H1 (cell line): Measurements from ENCODE around the gene CDK2. TPM values are rescaled to one million over a fixed set of nuclear protein-coding genes. Genes with fewer than 3 reads are reported as not detected.

Source experiments
- CTCF ChIA-PET: fragments of 300-600 bp; sonication (Branson Sonifier 250); formaldehyde crosslinking; loops from one replicate; lab custom pipeline; 2021; ENCODE audit not compliant: partially characterized antibody; lab: Charles Lee
- POLR2A ChIA-PET: fragments of 300-600 bp; sonication (Branson Sonifier 250); formaldehyde crosslinking; loops from one replicate; lab custom pipeline; 2021; ENCODE audit warnings: inconsistent platforms; ENCODE audit not compliant: partially characterized antibody; lab: Charles Lee
- DNase-seq, 2 experiments: peaks; one replicate each; pipeline versions ENCODE4 v3.0.0 to v3.0.0-alpha.2; 2010 to 2022; ENCODE audit warnings: low spot score in 2 of 2, low read depth in 1 of 2, mixed read lengths in 1 of 2
- FAIRE-seq: peaks from 2 replicates; lab custom pipeline; 2011; peaks lifted over from hg19 to GRCh38; lab: Jason Lieb, UNC
- H2AFZ ChIP-seq: 2 replicates; pipeline ENCODE4 v1.8.1; 2012; ENCODE audit warnings: low read length, inconsistent platforms
- H2AK5ac ChIP-seq: 2 replicates; pipeline ENCODE4 v1.6.1; 2013; ENCODE audit warnings: low read depth, low read length
- H2BK120ac ChIP-seq: replicated peaks from 2 replicates; pipeline ENCODE3; 2013; ENCODE audit warnings: low read depth, low read length, inconsistent platforms
- H2BK12ac ChIP-seq: 2 replicates; pipeline ENCODE4 v1.6.1; 2013; ENCODE audit warnings: low read depth, low read length
- H2BK15ac ChIP-seq: 2 replicates; pipeline ENCODE4 v1.6.1; 2013; ENCODE audit warnings: low read length
- H2BK20ac ChIP-seq: 2 replicates; pipeline ENCODE4 v1.6.1; 2013; ENCODE audit warnings: low read length
- H2BK5ac ChIP-seq: 2 replicates; pipeline ENCODE4 v1.6.1; 2013; ENCODE audit warnings: low read depth, low read length
- H3K14ac ChIP-seq: 2 replicates; pipeline ENCODE4 v1.6.1; 2013; ENCODE audit warnings: inconsistent platforms; ENCODE audit not compliant: insufficient read length
- H3K18ac ChIP-seq: 2 replicates; pipeline ENCODE4 v1.6.1; 2013; ENCODE audit warnings: low read length; ENCODE audit errors: extremely low read depth
- H3K23ac ChIP-seq: 2 replicates; pipeline ENCODE4 v1.6.1; 2013; ENCODE audit warnings: inconsistent platforms; ENCODE audit not compliant: insufficient read length
- H3K23me2 ChIP-seq: 2 replicates; pipeline ENCODE4 v1.6.1; 2013; ENCODE audit warnings: low read depth, low read length
- H3K27ac ChIP-seq: 2 replicates; pipeline ENCODE4 v1.6.1; 2011; ENCODE audit warnings: low read depth, low read length, inconsistent platforms
- H3K27me3 ChIP-seq, 4 experiments: replicated peaks in 1 of 4; 1 replicate in 1 of 4; 2 replicates in 3 of 4; pipeline versions ENCODE4 v1.6.1 to v1.8.1; 2011 to 2013; ENCODE audit warnings: low read length in 3 of 4, mild to moderate bottlenecking in 3 of 4, inconsistent platforms in 2 of 4, mixed read lengths in 2 of 4, moderate library complexity in 1 of 4; ENCODE audit not compliant: control insufficient read depth in 3 of 4, insufficient read depth in 3 of 4; ENCODE audit errors: extremely low read depth in 1 of 4
- H3K36me3 ChIP-seq, 4 experiments: 2 replicates each; pipeline versions ENCODE4 v1.6.1 to v1.8.1; 2011 to 2013; ENCODE audit warnings: mild to moderate bottlenecking in 4 of 4, low read length in 3 of 4, moderate library complexity in 2 of 4, control low read depth in 1 of 4, inconsistent platforms in 1 of 4; ENCODE audit not compliant: insufficient read depth in 4 of 4, control insufficient read depth in 2 of 4
- H3K4ac ChIP-seq: replicated peaks from 2 replicates; pipeline ENCODE3; 2013; ENCODE audit warnings: low read length, low read depth, mixed read lengths, inconsistent platforms; ENCODE audit not compliant: insufficient read length
- H3K4me1 ChIP-seq, 4 experiments: replicated peaks in 1 of 4; 1 replicate in 1 of 4; 2 replicates in 3 of 4; pipeline versions ENCODE4 v1.6.1 to v1.8.1; 2011 to 2013; ENCODE audit warnings: low read length in 3 of 4, inconsistent platforms in 2 of 4, mixed read lengths in 1 of 4; ENCODE audit not compliant: insufficient read depth in 4 of 4, control insufficient read depth in 3 of 4
- H3K4me2 ChIP-seq, 2 experiments: 2 replicates each; pipeline versions ENCODE4 v1.6.1 to v1.8.1; 2011 to 2013; ENCODE audit warnings: low read depth in 2 of 2, low read length in 2 of 2, control low read depth in 1 of 2, inconsistent platforms in 1 of 2, mild to moderate bottlenecking in 1 of 2; ENCODE audit not compliant: insufficient read depth in 1 of 2
- H3K4me3 ChIP-seq, 4 experiments: fragments of 200-600, 300-600 bp in 1 of 4; sonication (generic), shearing (Covaris generic), sonication (Bioruptor Twin) in 1 of 4; 2 replicates each; pipeline versions ENCODE4 v1.5.1 to v1.8.1; 2011 to 2016; ENCODE audit warnings: low read length in 4 of 4, low read depth in 3 of 4, control low read depth in 2 of 4, inconsistent platforms in 2 of 4, mild to moderate bottlenecking in 2 of 4, mixed read lengths in 1 of 4, moderate library complexity in 1 of 4; ENCODE audit not compliant: insufficient read depth in 2 of 4; ENCODE audit errors: extremely low read depth in 1 of 4
- H3K56ac ChIP-seq: replicated peaks from 2 replicates; pipeline ENCODE3; 2013; ENCODE audit warnings: low read depth, mild to moderate bottlenecking, mixed read lengths, low read length, inconsistent platforms; ENCODE audit not compliant: insufficient read length
- H3K79me1 ChIP-seq: 2 replicates; pipeline ENCODE4 v1.6.1; 2013; ENCODE audit warnings: low read depth, low read length, control low read depth
- H3K79me2 ChIP-seq, 2 experiments: 2 replicates each; pipeline versions ENCODE4 v1.6.1 to v1.8.1; 2012 to 2013; ENCODE audit warnings: low read length in 2 of 2, mild to moderate bottlenecking in 2 of 2, inconsistent platforms in 1 of 2; ENCODE audit not compliant: insufficient read depth in 2 of 2, control insufficient read depth in 1 of 2
- H3K9ac ChIP-seq, 4 experiments: replicated peaks in 1 of 4; 1 replicate in 1 of 4; 2 replicates in 3 of 4; pipeline versions ENCODE4 v1.6.1 to v1.8.1; 2011 to 2013; ENCODE audit warnings: low read depth in 3 of 4, low read length in 3 of 4, control low read depth in 2 of 4, mild to moderate bottlenecking in 2 of 4, moderate library complexity in 2 of 4, inconsistent platforms in 1 of 4; ENCODE audit errors: extremely low read depth in 1 of 4
- H3K9me3 ChIP-seq, 2 experiments: 2 replicates each; pipeline versions ENCODE4 v1.6.1 to v1.8.1; 2012 to 2013; ENCODE audit warnings: mild to moderate bottlenecking in 2 of 2, moderate library complexity in 2 of 2, control low read depth in 1 of 2, inconsistent platforms in 1 of 2, low read depth in 1 of 2, low read length in 1 of 2, mixed read lengths in 1 of 2; ENCODE audit not compliant: insufficient read depth in 2 of 2
- H4K20me1 ChIP-seq, 2 experiments: replicated peaks in 1 of 2; 2 replicates each; pipeline versions ENCODE3 to v1.8.1; 2011 to 2013; ENCODE audit warnings: inconsistent platforms in 2 of 2, low read length in 2 of 2, mild to moderate bottlenecking in 1 of 2; ENCODE audit not compliant: insufficient read depth in 2 of 2, control insufficient read depth in 1 of 2
- H4K5ac ChIP-seq: 2 replicates; pipeline ENCODE4 v1.6.1; 2013; ENCODE audit warnings: low read length, low read depth, mixed read lengths, inconsistent platforms; ENCODE audit not compliant: insufficient read length
- H4K8ac ChIP-seq: 2 replicates; pipeline ENCODE4 v1.8.0; 2013; ENCODE audit warnings: mild to moderate bottlenecking, moderate library complexity, low read length, inconsistent platforms; ENCODE audit not compliant: insufficient read depth; ENCODE audit errors: extremely low read depth
- H4K91ac ChIP-seq: replicated peaks from 2 replicates; pipeline ENCODE3; 2013; ENCODE audit warnings: low read length, mixed read lengths, inconsistent platforms; ENCODE audit not compliant: insufficient read length
- ATF2 ChIP-seq: IDR thresholded peaks from 2 replicates; pipeline ENCODE4 v1.6.1; 2012; ENCODE audit warnings: low read length, inconsistent platforms
- BRCA1 ChIP-seq: IDR thresholded peaks from 2 replicates; pipeline ENCODE4 v1.6.1; 2012; ENCODE audit warnings: low read depth, low read length, improper control_type of control experiment
- CHD1 ChIP-seq: IDR thresholded peaks from 2 replicates; pipeline ENCODE4 v1.6.1; 2012; ENCODE audit warnings: low read depth, low read length, improper control_type of control experiment
- MAX ChIP-seq: IDR thresholded peaks from 2 replicates; pipeline ENCODE4 v1.6.1; 2012; ENCODE audit warnings: inconsistent platforms
- RAD21 ChIP-seq, 2 experiments: IDR thresholded peaks in 1 of 2; conservative IDR thresholded peaks in 1 of 2; 2 replicates each; pipeline ENCODE4 v1.6.1; 2011; ENCODE audit warnings: low read depth in 2 of 2, low read length in 2 of 2, improper control_type of control experiment in 1 of 2, inconsistent platforms in 1 of 2, mild to moderate bottlenecking in 1 of 2, moderate library complexity in 1 of 2
- SIX5 ChIP-seq: IDR thresholded peaks from 2 replicates; pipeline ENCODE4 v1.6.1; 2011; ENCODE audit warnings: mild to moderate bottlenecking, low read depth, low read length
- SP1 ChIP-seq: IDR thresholded peaks from 2 replicates; pipeline ENCODE4 v1.6.1; 2011; ENCODE audit warnings: low read depth, low read length
- whole genome bisulfite sequencing, 2 experiments: shearing (Covaris generic) in 1 of 2; methylation state at CpG; one replicate each; pipeline versions ENCODE4 v1.1.6 to v1.1.7; 2013 to 2015; ENCODE audit warnings: low lambda C conversion rate in 2 of 2, mixed read lengths in 2 of 2, inconsistent platforms in 1 of 2, low coverage in 1 of 2, missing lambda C conversion rate in 1 of 2; ENCODE audit not compliant: insufficient replicate concordance in 2 of 2, insufficient coverage in 1 of 2, insufficient read length in 1 of 2; ENCODE audit errors: extremely low coverage in 1 of 2, missing lambda C conversion rate in 1 of 2; 5-methylcytosine and 5-hydroxymethylcytosine counted together
- polyA plus RNA-seq, 7 experiments: library from polyadenylated mRNA; depleted of rRNA in 3 of 7; stranded (reverse) in 5 of 7; unstranded in 2 of 7; fragments of >200 nt in 5 of 7; fragments of 200-250 nt in 2 of 7; gene quantifications; 1 replicate in 5 of 7; 2 replicates in 1 of 7; 4 replicates in 1 of 7; pipeline versions ENCODE4 v1.2.1 to v1.2.3, GENCODE V29; 2011 to 2013; ENCODE audit warnings: missing spikeins in 2 of 7, mixed read lengths in 2 of 7
- total RNA-seq: library from RNA; stranded (reverse); fragmentation: NEBNext Ultra II Directional; extraction: Animal tissue kit (Norgen Biotek cat#: 25700); gene quantifications from 2 replicates; pipeline ENCODE4 v1.2.1, GENCODE V29; 2021

CDK2 gene
- total and polyA plus RNA-seq, 2 of the 8 experiments (the other 6 are each of a cell fraction or from before 2014, with no cell fraction given) = 39.4 to 42.5 TPM

GRCh38 chr12:55930771-55931316 is 35.8 kb upstream of the CDK2 start, which contains the start of gene DGKA:
Gene DGKA (plus strand): TSS chr12:55931162. CDS start chr12:55936504, 5,342 bp downstream.
- no peaks in the 10 kb centered on the region for H3K9me3 ChIP-seq
- H4K20me1 ChIP-seq = no peaks in the 10 kb centered on the region
- peaks cover 3% of the 10 kb centered on the region; the same call in 1 of the 2 replicates for H3K79me1 ChIP-seq
- 24% methylated on average over 3 of the region's 3 CpGs; no CpG with 5 or more reads in 1 of the 2 experiments for WGBS, 2 experiments
- H2AK5ac ChIP-seq = no peak within 1 kb of the TSS; the same call in 1 of the 2 replicates
- CTCF ChIA-PET = interaction anchor here (0.5 to 7.8 kb wide), 17 partner anchors 9 to 286 kb away, joined by 3 to 71 read pairs (median 4); partner anchors contain the start of genes ORMDL2 and SARNP
- H2AFZ ChIP-seq = peak within 1 kb of the TSS; percentile 81
- peak within 1 kb of the TSS; percentile 92 to 93 for H3K4me2 ChIP-seq
- H4K91ac ChIP-seq = peak within 1 kb of the TSS; percentile 8
- no peak within 1 kb of the TSS for H3K14ac ChIP-seq
- H3K27me3 ChIP-seq = peaks cover 0 to 21% (median 13%) of the 10 kb centered on the region in 4 experiments; a peak in 6 of 7 replicates
- H3K4me3 ChIP-seq = peak within 1 kb of the TSS; percentile 47 to 75 (median 66)
- H2BK5ac ChIP-seq = peak within 1 kb of the TSS; percentile 69; the same call in 1 of the 2 replicates
- H4K5ac ChIP-seq = no peak within 1 kb of the TSS
- no peaks in the 10 kb centered on the region for H3K36me3 ChIP-seq
- DNase-seq = peak in 1 of 2 experiments; percentile 78
- peaks cover 6 to 24% (median 13%) of the 10 kb centered on the region in 4 experiments; a peak in 6 of 7 replicates for H3K4me1 ChIP-seq
- peak within 1 kb of the TSS; percentile 46; the same call in 1 of the 2 replicates for H2BK12ac ChIP-seq
- H2BK120ac ChIP-seq = no peak within 1 kb of the TSS
- peak within 1 kb of the TSS; percentile 99; the same call in 1 of the 2 replicates for H2BK15ac ChIP-seq
- H3K18ac ChIP-seq = peak within 1 kb of the TSS; percentile 62; the same call in 1 of the 2 replicates
- no peak within 1 kb of the TSS for H4K8ac ChIP-seq
- H3K56ac ChIP-seq = no peak within 1 kb of the TSS
- FAIRE-seq = no peak
- H3K27ac ChIP-seq = no peak within 1 kb of the TSS
- no peak within 1 kb of the TSS for H3K23ac ChIP-seq
- H3K23me2 ChIP-seq = peaks cover 18% of the 10 kb centered on the region
- peaks cover 6 to 8% of the 10 kb centered on the region in 2 experiments for H3K79me2 ChIP-seq
- H3K9ac ChIP-seq = peak within 1 kb of the TSS in 1 of 4 experiments; percentile 52; a peak in 1 of 7 replicates
- POLR2A ChIA-PET = interaction anchor here (0.6 to 1.9 kb wide), 9 partner anchors 9 to 209 kb away, joined by 3 to 5 read pairs (median 4); partner anchors contain the start of genes DNAJC14 and SARNP
- no peak within 1 kb of the TSS for H3K4ac ChIP-seq
- 0 out of 2 replicates have a peak within 1 kb of the TSS, but pooled peaks have one; percentile 15 for H2BK20ac ChIP-seq
- no peak for TF ChIP-seq MAX
- peak in 1 of 2 experiments; percentile 10; a peak in 2 of 4 replicates for TF ChIP-seq RAD21 (IDR thresholded peaks at IDR 0.05 in 1 of 2, conservative IDR thresholded peaks at IDR 0.05 in 1 of 2; ENCODE audit: low read depth in 2 of 2, low read length in 2 of 2)
- 0 out of 2 replicates have a peak, but pooled peaks have one; percentile 10 for TF ChIP-seq SP1
- TF ChIP-seq ATF2 = no peak
- no peak for TF ChIP-seq BRCA1
- TF ChIP-seq SIX5 = no peak
- TF ChIP-seq CHD1 = no peak
